HCEC 1CT (cell line): ENCODE results near the gene ADAMTS2.

Experiments used
- DNase-seq: peaks from one replicate; pipeline ENCODE4 v3.0.0-alpha.2; 2017

ADAMTS2 gene

DNA sequence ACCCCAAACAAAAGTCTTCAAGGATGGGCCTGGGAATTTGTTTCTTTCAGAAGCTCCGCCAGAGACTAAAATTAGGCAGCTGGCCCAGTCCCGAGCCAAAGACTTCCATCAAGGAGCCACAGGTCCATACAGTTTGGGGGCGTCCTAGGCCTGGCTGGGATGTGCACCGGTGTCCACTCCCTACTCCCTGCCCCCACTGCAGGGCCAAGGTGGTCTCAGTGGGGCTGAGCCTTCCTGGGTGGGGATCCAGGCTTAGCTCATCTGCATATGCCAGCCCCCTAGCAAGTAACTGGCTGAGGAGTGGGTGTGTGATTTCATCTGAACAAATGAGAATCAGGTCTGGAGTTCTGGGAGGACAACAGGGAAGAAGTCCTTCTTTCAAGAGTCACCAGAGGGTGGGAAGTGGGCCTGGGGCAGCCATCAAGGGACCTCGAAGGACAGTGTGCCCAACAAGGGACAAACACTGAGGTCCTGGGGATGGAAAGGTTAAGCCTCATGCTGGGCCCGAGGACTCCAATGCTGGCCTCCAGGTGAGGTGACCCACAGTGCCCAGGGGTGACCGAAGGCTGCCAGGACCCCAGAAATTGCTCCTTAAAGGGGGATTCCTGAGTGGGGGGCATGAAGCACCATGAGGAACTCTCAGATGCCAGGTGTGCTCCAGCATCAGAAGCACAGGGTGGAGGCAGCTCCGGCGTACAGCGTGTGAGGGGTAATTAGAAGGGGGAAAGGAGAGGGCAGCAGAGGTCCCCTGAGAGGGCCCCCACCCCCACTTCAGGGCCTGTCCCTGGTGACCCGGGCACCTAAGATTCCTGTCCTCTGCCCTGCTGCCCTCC lies 193.8 kb downstream of the ADAMTS2 start:
- DNase-seq: no peak

DNA sequence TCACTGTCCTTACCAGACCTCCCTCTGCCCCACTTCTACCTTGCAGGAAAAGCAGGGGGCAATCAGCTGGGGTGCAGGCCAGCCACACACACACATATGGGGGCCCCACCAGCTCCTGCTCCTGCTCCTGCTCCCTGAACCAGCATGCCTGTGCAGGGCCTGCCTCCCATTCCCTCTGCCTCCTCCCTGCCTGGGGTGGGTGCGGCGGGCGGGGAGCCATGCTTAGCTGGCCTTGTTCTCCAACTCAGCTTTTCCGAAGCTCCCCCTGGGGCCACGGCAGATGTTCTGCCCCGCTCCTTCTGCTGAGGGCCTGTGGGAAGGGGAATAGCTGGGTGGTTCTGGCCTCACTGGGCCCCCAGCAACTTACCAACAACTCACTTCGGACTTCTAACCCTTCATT lies 195.2 kb downstream of the ADAMTS2 start:
- DNase-seq: no peak

DNA sequence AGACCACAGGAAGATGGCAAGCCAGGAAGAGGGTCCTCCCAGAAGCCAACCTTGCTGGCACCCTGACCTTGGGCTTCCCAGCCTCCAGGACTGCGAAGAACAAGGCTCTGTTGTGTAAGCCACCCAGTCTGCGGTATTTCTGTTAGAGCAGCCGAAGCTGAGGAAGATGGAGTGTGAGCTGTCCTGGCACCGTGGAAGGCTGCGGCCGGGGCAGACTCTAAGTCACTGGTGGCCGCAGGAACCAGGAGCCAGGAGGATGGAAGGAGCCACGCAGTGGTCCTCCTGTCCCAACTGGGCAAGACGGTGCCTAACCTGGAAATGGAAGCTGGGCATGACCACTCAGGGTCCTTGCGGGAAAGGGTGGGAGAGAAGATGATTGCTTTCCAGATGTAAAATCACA lies 196.0 kb downstream of the ADAMTS2 start:
- DNase-seq: no peak

DNA sequence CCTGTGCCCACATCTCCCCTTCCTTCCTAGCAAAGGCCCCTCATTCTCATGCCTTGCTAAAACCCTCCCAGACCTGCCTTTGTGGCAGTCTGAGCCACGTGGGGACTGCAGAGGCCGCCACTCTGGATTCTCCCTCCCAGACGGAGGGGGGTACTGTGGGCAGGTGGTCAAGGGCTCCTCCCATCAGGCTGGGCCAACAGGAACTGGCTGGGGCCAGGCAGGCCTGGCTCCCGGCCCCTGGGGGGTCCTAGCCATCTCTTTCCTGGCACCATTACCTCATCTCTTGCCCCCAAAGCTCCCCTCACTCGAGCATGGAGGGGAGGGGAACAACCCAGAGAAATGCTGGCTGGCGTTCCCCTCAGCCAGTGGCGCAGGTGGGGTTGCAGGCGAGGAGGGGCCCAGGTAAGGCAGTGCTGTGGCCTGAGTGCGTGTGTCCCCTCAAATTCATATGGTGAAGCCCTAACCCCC lies 196.5 kb downstream of the ADAMTS2 start:
- DNase-seq: no peak

DNA sequence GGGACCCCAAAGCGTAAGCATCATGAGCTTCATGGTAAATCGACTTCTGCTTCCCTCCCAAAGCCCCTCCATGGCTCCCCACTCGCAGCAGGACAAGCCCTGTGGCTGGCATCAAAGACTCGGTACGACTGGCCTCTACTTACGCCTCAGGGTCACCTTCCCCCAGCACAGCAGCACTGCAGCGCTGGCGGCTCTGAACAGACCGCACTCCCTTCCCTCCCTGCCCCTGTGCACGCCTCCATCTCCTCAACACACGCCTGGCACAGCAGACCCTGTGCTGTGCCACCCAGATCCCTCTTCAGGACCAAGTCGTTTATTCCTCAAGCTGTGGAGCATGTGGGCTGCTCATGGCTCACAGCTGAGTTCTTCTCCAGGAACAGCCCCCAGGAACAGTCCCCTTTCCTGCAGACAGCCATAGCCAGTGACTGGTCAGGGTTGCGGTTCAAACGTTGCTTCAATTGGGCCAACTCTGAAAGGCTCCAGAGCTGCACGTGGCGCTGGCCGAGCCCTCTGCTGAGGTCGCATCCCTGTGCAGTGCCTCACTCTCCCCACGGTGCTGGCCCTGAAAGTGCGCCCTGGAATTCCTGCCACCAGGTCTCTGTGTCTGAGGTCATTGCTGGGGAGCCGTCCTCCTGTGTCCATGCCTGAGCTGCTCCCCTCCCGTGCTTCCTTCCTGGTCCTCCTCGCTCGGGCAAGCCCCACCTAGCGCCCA lies 197.1 kb downstream of the ADAMTS2 start:
- no peak for DNase-seq

DNA sequence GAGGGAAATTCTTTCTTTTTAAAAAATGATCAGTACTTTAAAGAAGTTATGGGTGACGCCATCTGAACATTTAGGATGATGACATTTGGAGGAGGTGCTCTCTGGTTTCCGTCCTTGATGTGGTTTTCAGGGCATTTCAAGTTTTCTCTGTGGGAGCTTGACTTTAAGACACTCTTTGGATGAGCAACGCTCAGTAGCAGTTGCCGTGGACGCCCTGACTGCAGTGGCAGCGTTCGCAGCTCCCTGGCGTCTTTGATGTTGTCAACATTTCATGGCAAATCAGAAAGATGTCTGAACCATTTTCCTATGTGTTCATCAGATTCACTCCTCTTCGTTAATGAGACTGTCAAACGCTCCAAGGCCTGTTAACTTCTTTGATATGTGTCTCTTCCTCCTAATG lies 199.0 kb downstream of the ADAMTS2 start:
- DNase-seq: no peak

DNA sequence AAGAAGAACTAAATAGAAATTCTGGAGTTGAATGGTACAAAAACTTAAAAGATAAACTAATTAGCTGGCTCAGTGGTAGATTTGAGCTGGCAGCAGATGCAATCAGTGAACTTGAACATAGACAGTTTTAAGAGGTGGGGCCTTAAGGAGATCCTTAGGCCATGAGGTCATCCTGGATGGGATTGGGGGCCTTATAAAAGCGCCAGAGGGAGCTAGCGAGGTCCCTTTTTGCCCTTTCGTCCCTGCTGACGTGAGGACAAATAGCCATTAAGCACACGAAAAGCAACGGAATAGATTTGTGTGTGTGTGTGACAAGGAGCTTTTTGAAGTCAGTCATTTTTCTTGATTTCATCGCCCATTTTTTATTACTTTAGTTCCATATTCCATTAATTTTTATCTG lies 201.8 kb downstream of the ADAMTS2 start:
- peak; percentile 13 for DNase-seq

DNA sequence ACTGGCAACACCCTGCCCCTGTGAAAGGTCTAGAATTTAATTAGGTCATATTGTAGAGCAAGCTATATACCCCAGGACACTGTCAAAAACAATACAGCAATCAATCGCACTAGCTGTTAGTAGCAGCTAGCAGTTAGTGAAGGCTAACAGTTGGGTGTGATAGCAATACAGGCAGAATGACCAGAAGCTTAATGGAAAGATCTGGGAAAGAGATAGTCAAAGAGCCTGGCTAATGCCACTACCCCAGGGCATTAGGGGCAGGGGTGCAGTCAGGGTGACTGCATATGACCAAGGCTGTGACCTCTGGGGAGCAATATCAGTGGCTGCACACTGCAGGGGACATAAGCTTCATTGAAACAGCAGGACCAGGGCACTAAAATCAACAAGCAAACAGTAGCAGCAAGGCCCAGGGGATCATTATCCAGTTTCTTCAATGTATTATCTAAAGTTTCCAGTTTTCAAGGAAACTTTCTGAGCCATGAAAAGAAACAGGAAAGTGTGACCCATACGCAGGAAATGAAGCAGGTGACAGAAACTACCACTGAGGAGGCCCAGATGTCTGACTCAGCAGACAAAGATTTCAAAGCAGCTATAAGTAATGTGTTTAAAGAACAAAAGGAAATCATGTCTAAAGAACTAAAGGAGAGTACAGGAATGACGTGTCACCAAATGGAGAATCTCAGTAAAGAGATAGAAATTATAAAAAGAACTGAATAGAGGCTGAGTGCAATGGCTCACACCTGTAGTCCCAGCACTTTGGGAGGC lies 202.6 kb downstream of the ADAMTS2 start:
- DNase-seq: peak; percentile 83

DNA sequence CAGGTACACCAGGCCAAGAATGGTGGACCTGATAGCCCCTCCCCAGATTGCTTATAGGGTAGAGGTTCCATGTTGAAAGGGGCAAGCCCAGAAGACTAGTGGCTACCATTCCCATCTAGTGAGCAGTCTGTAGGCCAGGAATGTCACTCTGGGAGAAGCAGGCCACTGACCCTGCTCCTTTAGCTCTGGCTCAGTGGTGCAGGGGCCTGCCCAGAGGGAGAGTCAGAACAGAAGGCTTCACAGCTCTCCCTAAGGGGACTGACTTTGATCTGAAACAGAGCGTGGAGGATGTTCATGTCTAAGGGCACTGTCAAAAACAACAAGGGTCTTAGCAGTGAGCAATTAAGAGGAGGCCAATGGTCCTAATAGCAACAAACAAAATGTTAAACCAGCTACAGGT lies 203.4 kb downstream of the ADAMTS2 start:
- no peak for DNase-seq

DNA sequence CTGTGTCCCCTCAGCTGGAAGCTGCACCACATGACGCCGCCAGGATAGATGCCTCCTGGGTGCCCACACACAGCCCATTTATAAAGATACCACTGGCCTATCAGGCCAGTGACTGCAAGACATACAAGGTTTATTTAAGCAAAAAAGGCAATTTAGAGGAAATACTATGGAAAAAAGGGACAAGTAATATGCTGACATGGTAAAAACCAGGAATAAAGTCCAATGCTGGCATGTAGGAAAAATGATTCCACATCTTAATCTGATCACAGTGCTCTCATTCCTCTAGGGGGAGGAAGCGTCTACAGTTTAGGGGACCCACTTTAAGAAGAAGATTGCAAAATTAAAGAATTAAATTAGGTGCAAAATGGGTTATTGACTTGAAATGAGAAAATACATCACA lies 205.0 kb downstream of the ADAMTS2 start:
- no peak for DNase-seq

DNA sequence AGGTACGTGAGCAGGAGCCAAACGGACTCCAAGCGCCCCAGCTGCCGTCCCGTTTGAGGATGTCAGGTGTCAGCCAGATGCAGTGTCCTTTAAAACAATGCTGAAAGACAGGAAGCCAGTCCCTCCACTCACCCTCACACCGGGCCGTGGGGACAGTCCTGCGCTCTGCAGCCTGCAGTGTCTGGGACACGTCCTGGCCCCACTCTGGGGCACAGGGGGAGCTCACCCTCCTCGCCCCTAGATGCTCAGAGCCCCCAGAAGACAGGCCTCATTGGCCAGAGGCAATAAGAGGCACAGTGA lies 205.4 kb downstream of the ADAMTS2 start:
- no peak for DNase-seq

DNA sequence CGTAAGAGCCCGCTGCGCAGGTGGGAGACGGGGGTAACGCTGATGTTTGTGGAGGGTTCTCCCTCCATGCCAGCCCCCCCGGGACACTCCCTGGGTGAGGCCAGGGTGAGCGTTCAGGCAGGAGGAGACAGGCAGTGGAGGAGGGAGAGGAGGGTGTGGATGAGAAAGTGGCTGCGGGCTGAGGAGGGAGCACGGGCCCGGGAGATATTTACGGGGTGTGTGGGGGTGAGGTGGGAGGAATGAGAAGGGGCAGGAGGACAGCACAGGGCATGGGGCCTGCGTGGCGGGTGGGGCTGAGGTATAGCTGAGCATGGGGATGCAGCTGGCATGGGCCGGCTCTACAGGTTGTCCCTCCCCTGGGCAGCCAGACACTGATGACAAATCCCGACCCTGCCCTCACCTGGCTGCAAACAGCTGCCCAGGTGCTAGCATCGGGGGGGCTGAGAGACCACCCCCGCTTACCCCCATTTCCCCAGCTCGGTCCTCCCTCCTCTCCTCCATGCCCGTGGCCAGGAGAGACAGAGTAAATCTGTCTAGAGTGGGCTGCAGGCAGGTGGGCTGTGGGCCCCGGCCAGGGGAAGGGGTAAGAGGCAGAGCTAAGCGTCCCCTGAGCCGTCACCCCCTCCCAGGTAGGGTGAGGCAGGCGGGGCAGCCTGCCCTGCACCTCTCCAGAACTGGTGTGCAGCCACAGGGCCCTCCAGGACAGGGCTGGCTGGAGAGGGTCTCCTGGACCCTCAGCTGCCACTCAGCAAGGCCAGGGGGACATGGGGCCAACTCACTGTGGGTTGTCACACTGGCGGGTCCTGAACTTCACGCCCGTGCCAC lies 205.9 kb downstream of the ADAMTS2 start:
- DNase-seq: no peak

DNA sequence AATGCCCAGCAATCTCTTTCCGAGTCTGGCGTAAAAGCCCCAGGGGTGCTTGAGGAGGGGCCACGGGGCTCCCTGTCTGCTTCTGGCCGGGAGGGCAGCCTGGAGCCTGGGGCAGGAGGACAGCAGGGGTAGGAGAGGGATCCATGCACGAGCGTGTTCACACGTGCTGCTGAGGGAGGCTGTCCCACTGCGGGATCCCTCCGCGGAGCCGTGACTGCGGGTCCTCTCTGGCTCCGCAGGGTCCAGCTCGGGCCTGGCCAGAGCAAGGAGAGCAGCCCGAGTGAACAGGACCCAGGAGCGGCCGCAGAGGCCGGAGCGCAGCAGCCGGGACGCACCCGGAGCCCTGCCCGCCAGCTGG lies 206.7 kb downstream of the ADAMTS2 start:
- DNase-seq: no peak

DNA sequence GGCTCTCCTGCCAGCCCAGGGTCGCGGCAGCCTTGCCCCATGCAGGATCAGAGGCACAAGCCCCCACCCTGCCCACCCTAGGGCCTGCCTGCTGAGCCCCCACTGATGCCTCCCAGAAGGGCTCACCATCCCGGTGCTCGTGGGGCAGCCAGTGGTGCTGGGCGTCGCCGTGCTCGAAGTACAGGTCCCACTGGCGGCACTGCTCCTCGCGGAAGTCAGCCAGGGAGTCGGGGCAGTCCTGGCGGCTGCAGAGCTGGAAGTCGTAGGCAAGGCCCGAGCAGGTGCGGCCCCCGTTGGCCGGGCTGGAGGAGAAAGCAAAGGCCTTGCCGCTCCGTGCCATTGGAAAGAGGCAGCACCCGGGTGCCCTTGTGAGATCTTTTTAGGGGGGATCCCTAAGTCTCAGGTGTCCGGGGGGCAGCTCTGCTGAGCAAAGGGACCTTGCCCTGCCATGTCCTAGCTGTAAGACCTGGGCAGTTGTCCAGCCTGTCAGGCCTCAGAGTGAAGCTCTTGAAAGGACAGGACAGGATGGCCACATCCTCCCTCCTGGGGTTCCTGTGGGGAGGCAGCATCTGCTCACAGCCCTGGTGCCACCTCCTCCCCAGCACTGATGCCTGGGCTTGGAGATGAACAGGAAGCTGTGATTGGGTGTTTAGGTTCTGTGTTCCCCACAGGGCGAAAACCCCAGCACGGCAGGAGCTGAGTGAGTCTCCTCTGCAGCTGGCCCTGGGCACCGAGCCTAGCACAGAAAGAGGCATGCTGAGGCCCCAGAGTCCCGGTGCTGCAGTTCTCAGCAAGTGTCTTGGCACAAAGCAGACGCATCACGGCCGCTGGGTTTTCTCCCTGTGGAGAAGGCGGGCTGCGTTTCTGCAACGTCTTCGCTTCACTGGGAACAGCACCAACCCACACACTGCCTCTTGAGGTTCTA lies 207.4 kb downstream of the ADAMTS2 start:
- no peak for DNase-seq

DNA sequence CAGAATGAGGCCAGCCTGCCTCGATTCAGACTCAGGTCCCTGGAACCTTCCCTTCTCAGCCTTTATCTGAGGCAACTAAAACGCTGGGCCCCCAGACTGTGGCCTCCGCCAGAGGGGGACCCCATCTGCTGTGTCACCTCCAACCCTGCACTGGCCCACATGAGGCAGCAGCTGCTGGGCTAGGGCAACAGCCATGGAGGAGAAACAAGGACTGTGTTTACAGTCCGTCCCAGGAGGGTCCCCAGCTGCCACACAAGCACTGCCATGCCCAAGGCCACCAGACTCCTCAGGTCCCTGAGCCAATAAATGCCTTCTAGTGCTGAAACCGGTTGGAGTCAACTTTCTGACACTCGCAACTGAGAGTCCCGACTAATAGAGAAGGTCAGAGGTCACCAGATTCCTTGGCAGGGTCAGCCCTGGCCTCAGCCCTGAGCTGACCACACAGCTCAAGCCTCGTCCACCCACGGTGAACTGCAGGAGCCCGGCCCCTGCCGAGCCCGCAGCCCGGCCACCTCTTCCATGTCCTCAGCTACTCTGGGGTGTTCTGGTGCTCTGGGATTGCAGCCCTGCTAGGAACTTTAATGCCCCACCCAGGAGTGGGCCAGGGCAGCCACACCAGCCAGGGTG lies 208.1 kb downstream of the ADAMTS2 start:
- no peak for DNase-seq

DNA sequence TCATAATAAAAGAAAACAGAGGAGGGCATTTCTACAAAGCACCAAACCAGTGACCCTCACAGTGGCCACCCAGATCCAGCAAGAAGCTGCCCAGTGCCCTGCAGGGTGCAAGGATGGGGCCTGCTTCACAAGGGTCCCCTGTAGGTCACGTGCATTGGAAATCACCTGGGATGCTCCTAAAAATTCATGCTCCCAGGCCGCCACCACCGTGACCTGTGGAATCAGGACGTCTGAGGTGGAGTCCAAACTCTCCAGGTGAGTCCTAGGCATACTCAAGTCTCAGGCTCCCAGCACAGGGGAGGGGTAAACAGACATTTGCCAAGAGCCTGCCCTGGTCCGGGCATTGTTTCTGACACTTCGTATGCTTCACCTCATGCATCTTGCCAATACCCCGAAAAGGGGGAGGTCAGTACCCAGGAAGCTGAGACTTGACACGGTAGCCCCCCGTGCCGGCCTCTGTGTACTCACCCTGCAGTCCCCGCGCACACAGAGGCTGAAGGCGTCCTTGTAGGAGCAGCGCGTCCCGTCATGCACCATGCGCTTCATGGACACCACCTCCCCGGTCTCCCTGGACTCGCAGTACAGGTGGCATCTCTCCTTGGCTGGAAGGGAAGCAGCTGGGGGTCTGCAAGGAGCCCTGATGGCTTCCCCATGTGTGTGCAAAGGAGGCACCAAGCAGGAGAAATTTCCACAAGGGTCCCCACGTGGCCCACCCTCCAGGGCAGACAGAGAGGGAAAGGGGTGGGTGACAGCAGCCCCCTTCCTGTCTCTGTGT lies 209.6 kb downstream of the ADAMTS2 start:
- no peak for DNase-seq

DNA sequence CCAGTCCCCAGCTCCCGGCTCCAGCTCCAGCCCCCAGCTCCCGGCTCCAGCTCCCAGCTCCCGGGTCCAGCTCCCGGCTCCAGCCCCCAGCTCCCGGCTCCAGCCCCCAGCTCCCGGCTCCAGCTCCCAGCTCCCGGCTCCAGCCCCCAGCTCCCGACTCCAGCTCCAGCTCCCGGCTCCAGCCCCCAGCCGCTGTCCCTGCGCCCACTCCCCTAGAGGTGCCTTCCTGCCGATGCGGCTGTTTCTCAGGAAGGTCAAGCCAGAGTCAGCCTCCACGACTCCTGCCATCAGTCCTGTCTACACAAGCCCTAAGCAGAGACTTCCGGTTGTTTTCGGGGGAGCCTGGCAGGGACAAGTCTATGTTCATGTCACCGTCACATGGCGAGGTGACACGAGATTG lies 210.3 kb downstream of the ADAMTS2 start:
- DNase-seq: no peak

DNA sequence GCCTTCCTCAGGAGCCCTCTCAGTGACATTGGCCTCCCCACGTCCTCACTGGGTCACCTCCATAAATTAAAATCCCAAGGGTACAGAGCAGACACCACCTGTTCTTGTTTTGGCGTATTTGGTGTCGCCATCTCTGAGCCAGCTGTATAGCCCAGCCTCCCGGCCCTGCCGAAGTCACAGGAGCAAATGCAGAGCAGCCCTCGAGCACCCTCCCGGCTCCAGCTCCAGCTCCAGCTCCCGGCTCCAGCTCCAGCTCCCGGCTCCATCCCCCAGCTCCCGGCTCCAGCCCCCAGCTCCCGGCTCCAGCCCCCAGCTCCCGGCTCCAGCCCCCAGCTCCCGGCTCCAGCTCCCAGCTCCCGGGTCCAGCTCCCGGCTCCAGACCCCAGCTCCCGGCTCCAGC lies 210.8 kb downstream of the ADAMTS2 start:
- DNase-seq: no peak

DNA sequence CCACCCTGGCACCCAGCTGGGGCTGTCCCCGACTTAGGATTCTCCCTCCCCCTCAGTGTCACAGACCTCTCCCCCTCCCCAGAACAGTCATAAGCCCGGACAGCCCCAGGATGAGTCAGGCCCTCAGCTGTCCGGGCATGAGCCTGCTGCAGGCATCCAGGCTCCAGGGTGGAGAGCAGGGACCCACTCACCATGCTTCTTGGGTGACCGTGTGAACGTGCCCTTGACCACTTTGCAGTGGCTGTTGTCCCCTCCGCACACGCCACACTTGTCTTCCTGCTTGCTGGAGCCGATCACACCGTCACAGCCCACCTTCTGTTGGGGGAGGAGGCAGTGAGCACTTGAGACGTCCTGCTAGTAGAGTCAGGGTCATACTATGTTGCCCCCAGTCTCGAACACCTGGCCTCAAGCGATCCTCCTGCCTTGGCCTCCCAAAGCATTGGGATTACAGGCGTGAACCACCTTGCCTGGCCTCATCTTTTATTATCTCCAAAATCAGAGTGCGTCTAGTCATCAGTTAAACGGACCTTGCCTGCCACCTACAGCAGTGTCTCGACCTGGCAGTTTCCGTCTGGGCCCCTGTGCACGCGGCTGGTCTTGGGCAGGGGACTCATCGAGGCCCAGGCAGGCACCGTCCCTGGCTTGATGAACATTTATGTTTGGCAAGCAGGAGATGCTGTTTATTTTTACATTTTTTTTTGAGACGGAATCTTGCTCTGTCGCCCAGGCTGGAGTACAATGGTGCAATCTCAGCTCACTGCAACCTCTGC lies 212.5 kb downstream of the ADAMTS2 start:
- no peak for DNase-seq
